HG03520 (cell line): ENCODE data around the gene COPS8.

Experiments
- ATAC-seq: cut with Tn5 transposase; IDR thresholded peaks from one replicate; pipeline ENCODE4 v1.9.1; 2021; ENCODE audit warnings: mild to moderate bottlenecking, moderate library complexity; ENCODE audit not compliant: unreplicated experiment

Gene COPS8

GRCh38 chr2:237097911-237098702, 12.4 kb downstream of the COPS8 start:
- ATAC-seq, result no peak

GRCh38 chr2:237099804-237100203, 14.1 kb downstream of the COPS8 start:
- ATAC-seq, result no peak

GRCh38 chr2:237101118-237101979, 15.7 kb downstream of the COPS8 start:
- ATAC-seq, result no peak

GRCh38 chr2:237102428-237102827, 16.7 kb downstream of the COPS8 start:
- no peak for ATAC-seq

- ATAC-seq, result no peak
Measured at GRCh38 chr2:237109421-237109934, 23.8 kb downstream of the COPS8 start.

- no peak for ATAC-seq
Measured at GRCh38 chr2:237113026-237113795, 27.5 kb downstream of the COPS8 start.

GRCh38 chr2:237115870-237116269, 30.2 kb downstream of the COPS8 start:
- no peak for ATAC-seq

GRCh38 chr2:237116431-237116830, 30.7 kb downstream of the COPS8 start:
- ATAC-seq, result no peak

- no peak for ATAC-seq
Measured at GRCh38 chr2:237118025-237118424, 32.3 kb downstream of the COPS8 start.

- no peak for ATAC-seq
Measured at GRCh38 chr2:237118561-237119155, 33.0 kb downstream of the COPS8 start.

- no peak for ATAC-seq
Measured at GRCh38 chr2:237120916-237121315, 35.2 kb downstream of the COPS8 start.

- no peak for ATAC-seq
Measured at GRCh38 chr2:237121321-237121720, 35.6 kb downstream of the COPS8 start.

GRCh38 chr2:237122214-237122666, 36.6 kb downstream of the COPS8 start:
- ATAC-seq, result peak; percentile 40

GRCh38 chr2:237124820-237125219, 39.1 kb downstream of the COPS8 start:
- ATAC-seq, result no peak

GRCh38 chr2:237125967-237126366, 40.3 kb downstream of the COPS8 start:
- ATAC-seq, result no peak

GRCh38 chr2:237126519-237127174, 41.0 kb downstream of the COPS8 start:
- ATAC-seq, result no peak

- no peak for ATAC-seq
Measured at GRCh38 chr2:237128026-237128703, 42.5 kb downstream of the COPS8 start.

GRCh38 chr2:237128845-237129592, 43.3 kb downstream of the COPS8 start:
- no peak for ATAC-seq
